ENCODE measurements around the gene LSS. TPM values are rescaled to one million over a fixed set of nuclear protein-coding genes. Genes with fewer than 3 reads are reported as not detected.

Gene LSS
- total and polyA plus RNA-seq, 2 of the 8 experiments (the other 6 are each of a cell fraction or from before 2014, with no cell fraction given), result 96.1 to 123 TPM

GRCh38 chr21:46215436-46216131 lies 13.0 kb downstream of the LSS start (continued):
- no peak for TF ChIP-seq RNF2 (IDR thresholded peaks at IDR 0.05; ENCODE audit: borderline replicate concordance, low read depth, low read length, missing control alignments, poor library complexity, severe bottlenecking)
- no peak for TF ChIP-seq POLR2A (IDR thresholded peaks at IDR 0.05; ENCODE audit: control extremely low read depth in 1 of 2, low read depth in 2 of 2, low read length in 2 of 2)

Data from H1 (cell line).